Neutrophil (primary cell): Measurements from ENCODE around the gene ZNF256.

Experiments
- H3K27ac ChIP-seq: fragments of 200-600 bp; sonication (generic); 2 replicates; pipeline ENCODE4 v1.5.1; 2016; ENCODE audit warnings: mild to moderate bottlenecking, moderate library complexity
- H3K27me3 ChIP-seq: fragments of 200-600 bp; sonication (generic); 2 replicates; pipeline ENCODE4 v1.6.0; 2016; ENCODE audit warnings: mild to moderate bottlenecking
- H3K36me3 ChIP-seq: fragments of 200-600 bp; sonication (generic); 2 replicates; pipeline ENCODE4 v1.5.1; 2017
- H3K4me1 ChIP-seq, 2 experiments: fragments of 200-600 bp in 1 of 2; sonication (generic) in 1 of 2; 1 replicate in 1 of 2; 2 replicates in 1 of 2; pipeline versions ENCODE4 v1.5.1 to v1.6.1; 2013 to 2016; ENCODE audit warnings: low read depth in 1 of 2, low read length in 1 of 2, mild to moderate bottlenecking in 1 of 2, moderate library complexity in 1 of 2; ENCODE audit not compliant: control insufficient read depth in 1 of 2, insufficient read depth in 1 of 2
- H3K4me3 ChIP-seq, 2 experiments: fragments of 200-600 bp in 1 of 2; sonication (generic) in 1 of 2; 1 replicate in 1 of 2; 2 replicates in 1 of 2; pipeline ENCODE4 v1.5.1; 2013 to 2016; ENCODE audit warnings: low read depth in 1 of 2, low read length in 1 of 2, mild to moderate bottlenecking in 1 of 2, moderate library complexity in 1 of 2
- H3K9me3 ChIP-seq: fragments of 200-600 bp; sonication (generic); 2 replicates; pipeline ENCODE4 v1.5.1; 2016
- CTCF ChIP-seq: fragments of 200-600 bp; sonication (generic); IDR thresholded peaks from 2 replicates; pipeline ENCODE4 v1.5.1; 2016; ENCODE audit warnings: antibody characterized with exemption

Gene ZNF256

GRCh38 chr19:57914531-57914930 lies 33.0 kb downstream of the ZNF256 start:
- Histone ChIP-seq H3K4me3 (no peak overlapping the region), H3K9me3 (no peaks in the 10 kb centered on the region), H3K36me3 (peaks cover 20% of the 10 kb centered on the region), H3K4me1 (peaks cover 9 to 14% of the 10 kb centered on the region in 2 experiments), H3K27me3 (no peaks in the 10 kb centered on the region), H3K27ac (no peak overlapping the region)
- no peak for TF ChIP-seq CTCF

GRCh38 chr19:57907394-57907793 lies 40.1 kb downstream of the ZNF256 start:
- no peak overlapping the region for H3K27ac ChIP-seq
- no peak for TF ChIP-seq CTCF
- H3K4me1 ChIP-seq: no peaks in the 10 kb centered on the region
- no peak overlapping the region for H3K4me3 ChIP-seq
- no peaks in the 10 kb centered on the region for H3K9me3 ChIP-seq
- no peaks in the 10 kb centered on the region for H3K27me3 ChIP-seq
- H3K36me3 ChIP-seq: peaks cover 44% of the 10 kb centered on the region

GRCh38 chr19:57905258-57905657 lies 42.2 kb downstream of the ZNF256 start:
- Histone ChIP-seq H3K27ac (no peak overlapping the region), H3K4me1 (no peaks in the 10 kb centered on the region), H3K27me3 (no peaks in the 10 kb centered on the region), H3K9me3 (no peaks in the 10 kb centered on the region), H3K36me3 (peaks cover 28% of the 10 kb centered on the region), H3K4me3 (no peak overlapping the region)
- TF ChIP-seq CTCF: no peak

- Histone ChIP-seq H3K4me1 (no peaks in the 10 kb centered on the region), H3K9me3 (no peaks in the 10 kb centered on the region), H3K27me3 (no peaks in the 10 kb centered on the region), H3K36me3 (peaks cover 18% of the 10 kb centered on the region), H3K27ac (no peak overlapping the region), H3K4me3 (no peak overlapping the region)
- TF ChIP-seq CTCF: no peak
Measured at GRCh38 chr19:57903618-57904184, 43.8 kb downstream of the ZNF256 start.

GRCh38 chr19:57900311-57900710 lies 47.2 kb downstream of the ZNF256 start:
- Histone ChIP-seq H3K4me3 (no peak overlapping the region), H3K36me3 (no peaks in the 10 kb centered on the region), H3K4me1 (peaks cover 18 to 22% of the 10 kb centered on the region in 2 experiments), H3K27ac (no peak overlapping the region), H3K9me3 (no peaks in the 10 kb centered on the region), H3K27me3 (no peaks in the 10 kb centered on the region)
- no peak for TF ChIP-seq CTCF
